Measurements from ENCODE around the gene ADCY4. TPM values are rescaled to one million over a fixed set of nuclear protein-coding genes. Genes with fewer than 3 reads are reported as not detected.

ADCY4 gene
- total and polyA plus RNA-seq, 10 of the 15 experiments (the other 5 are each of a cell fraction or from before 2014, with no cell fraction given): 0.05 to 0.87 (median 0.21) TPM; not detected in 1

GRCh38 chr14:24332268-24332993, 2.4 kb downstream of the ADCY4 start (continued):
- TF ChIP-seq MAX (IDR thresholded peaks at IDR 0.05; ENCODE audit: low read depth, low read length) (no peak), NBN (IDR thresholded peaks at IDR 0.05) (peak; percentile 82; the same call in 1 of the 2 replicates), SMARCA5 (IDR thresholded peaks at IDR 0.05) (no peak), NFXL1 (IDR thresholded peaks at IDR 0.05; ENCODE audit: borderline replicate concordance) (no peak), CREM (IDR thresholded peaks at IDR 0.05; ENCODE audit: low read depth) (peak; percentile 63), ATF7 (IDR thresholded peaks at IDR 0.05; ENCODE audit: low read depth) (peak; percentile 44), GATAD2B (conservative IDR thresholded peaks at IDR 0.05; ENCODE audit: low read depth) (no peak), MEF2B (IDR thresholded peaks at IDR 0.05; ENCODE audit: partially characterized antibody, poor library complexity, severe bottlenecking) (peak; percentile 84)

GRCh38 chr14:24331731-24332267, 3.1 kb downstream of the ADCY4 start:
- Histone ChIP-seq H3K9ac (ENCODE audit: control insufficient read depth, insufficient read depth, low read length) (no peak overlapping the region), H2AFZ (ENCODE audit: control insufficient read depth, low read depth, low read length) (no peak overlapping the region), H4K20me1 (ENCODE audit: control insufficient read depth, insufficient read depth) (no peaks in the 10 kb centered on the region), H3K9me3 (replicated peaks; ENCODE audit: control insufficient read depth, insufficient read depth, low read length) (no peaks in the 10 kb centered on the region), H3K79me2 (ENCODE audit: control insufficient read depth, insufficient read depth, low read length) (no peaks in the 10 kb centered on the region), H3K4me2 (ENCODE audit: control insufficient read depth, insufficient read depth) (no peak overlapping the region), H3K4me1 (ENCODE audit: control insufficient read depth, insufficient read depth, low read length) (peaks cover 18% of the 10 kb centered on the region), H3K27ac (ENCODE audit: control insufficient read depth, insufficient read depth) (no peak overlapping the region), H3K27me3 (replicated peaks in 1 of 2; ENCODE audit: control insufficient read depth in 2 of 2, insufficient read depth in 2 of 2, low read length in 1 of 2) (peaks cover 2 to 12% of the 10 kb centered on the region in 2 experiments; a peak in 3 of 4 replicates), H3K4me3 (no peak overlapping the region), H3K36me3 (ENCODE audit: control insufficient read depth in 2 of 2, insufficient read depth in 2 of 2, low read length in 1 of 2) (no peaks in the 10 kb centered on the region; a peak in 1 of 4 replicates)
- CTCF ChIA-PET: interaction anchor here (0.6 to 16.6 kb wide), 16 partner anchors 9 to 626 kb away, joined by 3 to 452 read pairs (median 20); partner anchors contain the start of genes CBLN3, CIDEB, KHNYN and LTB4R
- 52% methylated on average over 26 of the region's 26 CpGs for WGBS (ENCODE audit: insufficient coverage, insufficient replicate concordance, low lambda C conversion rate, missing lambda C conversion rate)
- BruUV-seq (replicated peaks): no TSS peak
- SMC1A ChIA-PET (ENCODE audit: uncharacterized antibody, unreplicated experiment): interaction anchor here (0.5 to 4.9 kb wide), 9 partner anchors 21 to 1155 kb away, joined by 3 to 77 read pairs (median 5); partner anchors contain the start of genes CBLN3, CIDEB and KHNYN
- no peak for DNase-seq (ENCODE audit: low read depth, low spot score)
- FAIRE-seq: no peak
- TF ChIP-seq IKZF1 (conservative IDR thresholded peaks at IDR 0.05) (no peak), IKZF2 (IDR thresholded peaks at IDR 0.05) (peak; percentile 39 to 42; a peak in 1 of 4 replicates), RELB (IDR thresholded peaks at IDR 0.05; ENCODE audit: low read depth) (0 out of 2 replicates have a peak, but pooled peaks have one; percentile 31)
- ATAC-seq: no peak
- in situ Hi-C loops (cut with MboI): loop anchor here (5.0 kb wide), 1 partner anchor 101 kb away; no protein-coding TSS in a partner anchor
- intact Hi-C loops (cut with micrococcal nuclease; ENCODE audit: unreplicated experiment): loop anchor here (1.0 to 5.0 kb wide), 2 partner anchors 36 to 88 kb away; partner anchors contain the start of gene NFATC4
- POLR2A ChIA-PET: interaction anchor here (0.7 to 4.0 kb wide), 6 partner anchors 18 to 441 kb away, joined by 3 to 42 read pairs (median 3); partner anchors contain the start of genes CBLN3 and KHNYN
- RAD21 ChIA-PET (ENCODE audit: unreplicated experiment): interaction anchor here (0.6 to 5.0 kb wide), 12 partner anchors 13 to 741 kb away, joined by 3 to 141 read pairs (median 4); partner anchors contain the start of genes CBLN3, CIDEB, KHNYN and LTB4R2
